NCI-H146 treated with DMSO at 0.1 percent for 48 hours (cell line): Measurements from ENCODE around the gene SST.
"Not testable (repeated sequence)": the region's sequence is repeated elsewhere in the genome, so short reads cannot be mapped to it uniquely, and the experiment has no call there.

Experiments used
- DNase-seq: peaks from one replicate; lab custom pipeline; 2025; ENCODE audit not compliant: unreplicated experiment; lab: John Stamatoyannopoulos, UW

The SST gene

DNA sequence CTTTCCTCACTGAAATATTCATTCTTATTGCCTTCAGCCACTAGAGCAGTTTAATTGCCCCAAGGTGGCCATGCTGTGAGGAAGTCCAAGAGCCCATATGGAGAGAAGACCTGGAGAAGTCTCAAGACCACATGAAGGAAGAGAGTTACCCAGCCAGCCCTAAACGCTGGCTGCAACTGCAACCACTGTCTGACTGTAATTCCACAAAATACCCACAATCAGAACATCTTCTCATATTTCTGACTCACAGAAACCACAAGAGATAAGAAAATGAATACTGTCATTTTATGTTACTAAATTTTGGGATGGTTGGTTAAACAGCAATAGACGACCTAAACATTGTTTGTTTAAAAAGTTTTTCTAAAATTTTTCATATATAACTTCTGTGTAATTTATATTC is 14.7 kb upstream of the SST start:
- DNase-seq = no peak

DNA sequence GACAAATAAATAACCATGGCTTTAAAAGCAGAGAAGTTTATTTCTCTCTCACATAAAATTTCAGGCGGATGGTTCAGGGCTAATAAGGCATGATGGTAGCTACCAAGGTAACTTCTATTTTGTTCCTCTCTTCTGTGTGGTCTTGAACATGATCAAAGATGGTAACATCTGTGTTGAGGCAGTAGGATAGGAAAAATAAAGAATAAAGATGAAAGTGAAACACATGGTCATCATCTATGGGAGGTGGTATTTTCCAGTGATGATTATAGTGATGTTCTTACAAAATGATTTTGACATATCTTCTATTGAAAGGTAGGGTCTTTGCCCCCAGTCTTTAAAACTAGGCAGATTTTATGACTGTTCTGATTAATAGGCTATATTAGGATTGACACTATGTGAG is 14.2 kb upstream of the SST start:
- DNase-seq = no peak

DNA sequence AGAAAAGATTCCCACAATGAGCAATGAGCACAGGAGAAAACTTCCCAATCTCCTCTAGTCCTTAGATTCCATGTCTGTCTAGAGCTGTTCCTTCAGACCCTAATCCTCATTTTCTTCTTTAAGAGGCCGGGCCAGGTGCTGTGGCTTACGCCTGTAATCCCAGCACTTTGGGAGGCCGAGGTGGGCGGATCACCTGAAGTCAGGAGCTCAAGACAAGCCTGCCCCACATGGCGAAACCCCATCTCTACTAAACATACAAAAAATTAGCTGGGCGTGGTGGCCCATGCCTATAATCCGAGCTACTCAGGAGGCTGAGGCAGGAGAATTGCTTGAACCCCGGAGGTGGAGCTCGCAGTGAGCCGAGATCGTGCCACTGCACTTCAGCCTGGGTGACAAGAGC is 11.6 kb upstream of the SST start:
- DNase-seq = not testable (repeated sequence)

DNA sequence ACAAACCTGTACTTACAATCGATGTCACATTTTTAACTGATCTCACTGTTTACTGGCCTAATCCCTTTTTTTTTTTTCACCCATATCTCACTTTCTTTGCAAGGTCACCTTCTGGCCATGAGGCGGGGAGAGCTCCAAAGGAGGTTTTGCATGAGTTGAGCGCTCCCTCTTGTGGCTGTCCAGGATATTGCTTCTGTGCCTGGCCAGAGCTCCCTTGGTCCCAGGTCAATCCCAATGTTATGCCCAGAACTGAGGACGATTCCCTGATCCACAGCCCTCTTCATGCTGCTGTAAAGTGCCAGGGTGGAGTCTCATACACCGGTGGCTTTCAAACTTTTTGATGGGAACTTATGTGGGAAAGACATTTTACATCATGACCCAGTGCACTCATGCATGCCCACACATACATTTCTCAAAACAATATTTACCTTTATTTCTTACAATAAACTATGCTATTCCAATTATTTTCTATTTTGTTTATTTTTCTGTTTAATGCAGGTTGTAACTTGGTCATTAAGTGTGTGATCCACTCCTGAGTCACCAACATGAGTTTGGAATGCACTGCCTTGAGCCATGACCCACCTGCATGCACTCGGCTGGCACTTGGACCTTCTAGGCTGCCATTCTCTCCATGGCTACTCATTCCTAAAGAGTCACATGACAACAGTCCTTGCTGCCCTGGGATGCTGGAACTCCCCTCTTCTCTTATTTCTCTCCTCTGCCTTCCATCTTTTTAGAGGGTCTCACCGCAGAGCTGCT is 9.6 kb upstream of the SST start:
- peak; percentile 61 for DNase-seq

DNA sequence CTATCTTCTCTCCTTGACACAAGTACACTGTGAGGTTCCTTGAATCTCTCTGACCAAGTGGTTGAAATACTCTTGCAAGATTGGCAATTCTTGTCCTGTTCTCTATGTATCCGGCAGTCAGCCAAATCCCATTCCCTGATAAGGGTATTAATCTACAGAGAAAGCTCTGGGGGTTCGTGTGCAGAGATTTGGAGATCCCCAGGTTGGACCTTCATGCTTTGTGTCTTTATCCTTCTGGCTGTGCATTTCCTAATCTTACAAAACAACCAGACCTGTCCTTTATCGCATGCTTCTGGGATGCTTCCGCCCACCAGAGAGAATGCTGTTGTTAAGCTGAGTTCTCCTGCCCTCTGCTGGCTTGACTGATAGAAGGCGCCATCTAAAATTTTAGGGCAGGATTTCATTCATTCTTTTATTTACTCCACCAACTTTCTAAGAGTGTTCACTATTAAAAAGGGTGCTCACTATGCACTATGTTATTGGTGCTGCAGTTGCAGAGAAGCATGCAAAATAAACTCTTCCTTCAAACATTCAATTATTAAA is 8.6 kb upstream of the SST start:
- DNase-seq = no peak

DNA sequence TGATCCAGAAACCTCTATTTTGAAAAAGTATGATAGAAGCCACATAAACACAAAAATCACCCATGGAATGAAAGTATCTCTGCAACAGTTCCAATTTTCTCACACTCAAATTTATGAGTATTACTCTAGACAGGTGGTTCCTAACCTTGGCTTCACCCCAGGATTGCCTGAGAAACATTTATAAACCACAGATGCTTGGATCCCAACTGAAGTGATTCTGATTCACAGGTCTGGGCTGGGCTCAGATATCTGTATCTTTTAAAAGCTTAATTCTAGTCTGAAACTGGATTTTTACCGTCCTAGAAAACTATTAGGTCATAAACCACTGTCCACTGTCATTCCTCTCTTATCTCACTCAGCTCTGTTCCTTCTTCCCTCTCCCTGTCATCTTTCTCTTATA is 7.4 kb upstream of the SST start:
- DNase-seq = no peak

DNA sequence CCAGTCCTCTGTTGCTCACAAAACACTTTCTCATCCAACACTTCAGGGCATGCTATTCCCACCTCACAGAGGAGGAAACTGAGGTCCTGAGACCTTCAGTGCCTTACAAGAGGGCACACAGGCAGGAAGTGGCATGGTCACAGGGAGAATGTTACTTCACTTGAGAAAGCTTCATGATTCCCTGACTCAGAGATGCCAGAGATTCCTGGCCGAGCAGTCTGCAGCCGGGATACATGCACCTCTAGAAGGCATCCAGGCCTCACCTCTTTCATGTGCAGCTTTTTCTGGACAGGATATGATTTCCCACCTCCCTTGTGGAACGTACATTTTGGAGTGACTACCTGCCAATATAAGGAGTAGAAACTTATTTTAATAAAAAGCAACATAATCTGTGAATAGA is 2.8 kb upstream of the SST start:
- DNase-seq = no peak

DNA sequence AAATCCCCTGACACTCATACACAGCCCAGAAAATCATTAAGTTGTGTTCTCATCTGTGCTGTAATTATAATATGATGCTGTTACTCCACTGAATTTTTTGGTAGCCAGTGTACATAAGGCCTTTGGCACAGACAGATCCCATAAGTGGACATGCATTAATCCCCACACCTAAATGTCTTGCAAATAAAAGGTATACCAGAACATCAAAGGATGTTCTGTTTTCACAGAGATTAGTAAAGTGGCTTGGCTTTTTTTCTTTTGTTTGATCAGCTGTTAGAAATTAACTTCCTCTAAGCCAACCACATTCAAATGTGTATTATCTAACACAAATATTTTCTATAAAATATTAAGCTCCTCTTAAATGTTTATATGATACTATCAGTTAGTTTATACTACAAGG is 2.7 kb downstream of the SST start:
- peak; percentile 46 for DNase-seq

DNA sequence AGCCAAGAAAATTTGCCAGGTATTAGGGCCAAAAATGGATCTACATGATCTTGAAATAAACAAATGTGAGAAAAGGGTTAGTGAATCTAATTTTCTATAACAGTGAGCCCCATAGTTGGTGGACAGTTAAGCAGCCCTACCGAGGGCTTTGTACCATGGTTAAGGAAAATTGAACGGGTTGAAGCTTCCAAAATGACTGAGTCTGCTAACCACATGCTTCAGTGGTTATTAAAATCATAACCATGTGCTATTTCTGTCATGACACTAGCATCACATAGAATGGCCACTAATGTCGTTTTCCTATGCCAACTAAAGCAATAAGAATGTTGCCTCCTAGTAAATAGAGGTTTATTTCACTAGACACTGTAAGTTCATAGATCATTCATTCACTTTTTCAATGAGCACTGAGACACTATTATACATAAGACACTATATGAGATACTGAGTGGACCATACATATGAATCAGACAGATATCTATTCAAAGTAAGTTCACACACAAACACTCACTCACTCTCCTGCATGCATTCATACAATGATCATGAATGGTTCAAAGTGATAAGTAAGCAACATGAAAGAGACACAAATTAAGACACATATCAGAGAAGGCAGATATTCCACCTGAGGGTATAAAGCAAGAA is 4.3 kb downstream of the SST start:
- DNase-seq = no peak

DNA sequence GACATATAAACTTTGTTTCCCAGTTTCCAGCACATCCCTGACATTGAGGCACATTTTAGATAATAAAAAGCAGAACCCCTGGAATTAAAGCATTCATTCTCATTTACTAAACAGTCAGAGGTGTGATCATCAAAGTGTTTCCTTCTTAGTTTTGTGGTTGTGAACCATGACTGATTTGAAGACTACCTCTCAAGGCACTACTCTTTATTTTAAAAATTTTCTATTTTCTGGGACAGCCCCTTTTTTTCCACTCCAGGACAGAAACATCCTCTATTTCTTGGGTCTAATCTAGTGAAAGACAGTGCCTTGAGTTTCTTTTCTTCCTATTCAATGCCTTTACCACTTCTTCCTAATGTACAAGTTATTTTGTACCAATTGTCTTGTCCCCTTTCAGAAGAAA is 5.2 kb downstream of the SST start:
- DNase-seq = no peak

DNA sequence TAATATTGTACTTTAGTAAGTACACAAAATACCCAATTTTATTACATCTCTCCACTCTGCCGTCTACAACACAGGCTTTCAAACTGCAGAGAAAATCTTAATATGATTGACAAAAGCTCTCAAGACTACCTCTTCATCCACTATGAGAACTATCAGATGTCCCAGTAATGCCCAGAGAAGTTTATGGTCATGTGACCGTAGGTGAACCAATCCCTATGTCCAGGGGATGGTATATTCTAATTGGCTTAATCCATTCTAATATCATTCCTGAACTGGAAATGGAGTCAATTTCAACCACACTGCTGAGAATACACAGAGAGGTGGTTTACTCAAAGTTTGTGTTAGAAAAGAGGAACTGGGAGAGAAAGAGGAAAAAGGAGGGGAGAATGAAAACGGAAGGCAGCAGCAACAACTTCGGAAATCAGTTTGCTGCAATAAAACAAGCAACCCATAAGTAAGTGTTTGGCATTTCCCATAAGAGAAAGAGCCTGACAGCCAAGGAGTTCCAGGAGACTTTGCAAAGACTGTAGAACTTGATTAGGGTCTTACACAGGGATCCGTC is 7.3 kb downstream of the SST start:
- no peak for DNase-seq

DNA sequence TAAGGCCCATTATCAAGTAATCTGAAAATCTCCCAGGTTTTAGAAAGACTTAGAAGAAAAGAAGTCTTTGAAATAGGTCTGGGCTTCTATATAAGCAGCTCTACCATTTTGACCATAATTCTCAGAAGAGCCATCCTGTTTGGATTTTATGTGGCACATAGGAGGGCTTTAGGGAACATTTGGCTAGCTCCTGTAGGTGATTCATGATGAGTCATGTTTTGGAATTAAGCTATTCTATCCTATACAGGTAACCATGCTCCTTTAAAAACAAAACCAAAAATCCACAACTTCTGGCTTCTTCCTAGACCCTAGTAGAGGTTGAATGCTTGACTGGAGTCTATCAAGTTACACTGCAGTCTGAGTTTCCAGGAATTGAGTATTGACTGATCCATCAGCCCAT is 8.9 kb downstream of the SST start:
- DNase-seq = no peak

DNA sequence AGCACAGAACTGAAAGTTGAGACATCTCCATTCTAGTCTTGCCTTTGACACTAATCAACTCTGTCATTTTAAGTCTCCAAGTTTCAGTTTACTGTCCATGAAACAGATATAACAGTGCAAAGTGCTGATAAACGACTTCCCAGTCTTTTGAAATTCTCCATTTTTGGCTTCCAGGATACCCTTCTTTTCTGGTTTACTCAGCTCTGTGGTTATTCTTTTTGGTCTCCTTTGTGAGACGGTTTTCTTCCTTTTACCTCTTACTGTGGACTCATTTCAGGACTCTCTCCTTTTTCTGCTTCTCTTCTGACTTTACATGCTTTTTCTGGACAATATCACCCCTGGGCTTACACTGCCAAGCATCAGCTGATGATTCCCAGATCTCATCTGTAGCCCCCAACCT is 18.9 kb downstream of the SST start:
- DNase-seq = no peak

DNA sequence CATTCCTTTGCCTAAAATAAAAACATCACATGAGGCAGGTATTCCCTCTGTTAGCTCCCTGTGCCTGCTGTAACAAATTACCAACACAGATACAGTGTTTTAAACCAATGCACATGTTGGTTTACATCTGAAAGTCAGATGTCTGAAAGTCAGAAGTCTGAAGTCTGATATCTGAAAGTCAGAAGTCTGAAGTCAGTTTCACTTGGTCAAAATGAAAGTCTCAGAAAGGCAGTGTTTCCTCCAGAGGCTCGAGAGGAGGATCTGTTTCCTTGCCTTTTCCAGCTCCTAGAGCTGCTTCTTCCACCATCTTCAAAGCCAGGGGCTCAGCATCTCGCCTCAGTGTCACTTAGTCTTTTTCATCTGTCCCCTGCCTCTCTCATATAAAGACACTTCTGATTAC is 22.0 kb downstream of the SST start:
- DNase-seq = no peak

DNA sequence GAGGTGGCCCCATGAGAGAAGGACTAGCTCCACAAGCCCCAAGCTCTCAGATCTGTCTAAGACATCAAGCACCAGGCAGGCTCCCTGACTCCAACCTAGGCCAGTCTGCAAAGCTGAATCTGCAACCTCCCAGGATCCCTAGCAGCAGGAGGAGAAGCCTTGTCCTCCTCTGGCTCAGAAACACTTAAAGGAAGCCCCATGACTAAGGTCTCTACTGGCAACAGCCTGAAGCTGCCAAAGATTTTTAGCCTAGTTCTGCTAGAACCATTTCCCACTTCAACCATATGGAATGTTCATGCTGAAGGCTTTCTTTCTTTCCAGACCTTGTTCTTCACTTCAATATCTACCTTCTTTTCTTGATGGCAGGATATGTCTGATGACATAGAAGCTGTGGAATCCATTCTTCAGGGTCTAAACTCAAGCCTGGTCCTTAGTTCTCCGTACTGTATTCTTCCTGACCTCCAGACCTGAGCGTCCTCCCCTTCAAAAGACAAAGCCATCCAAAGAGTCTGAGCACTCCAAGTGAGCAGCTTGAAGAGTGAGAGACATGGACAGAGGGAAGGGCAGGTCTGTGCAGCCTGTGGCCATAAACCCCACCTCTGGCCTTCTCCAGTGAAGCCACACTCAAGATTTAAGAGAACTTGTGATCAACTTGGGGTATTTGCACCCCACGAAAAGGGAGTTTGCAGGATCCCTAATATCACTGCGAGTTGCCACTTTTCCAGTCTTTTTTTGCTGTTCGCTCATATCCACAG is 23.1 kb downstream of the SST start:
- DNase-seq = no peak

DNA sequence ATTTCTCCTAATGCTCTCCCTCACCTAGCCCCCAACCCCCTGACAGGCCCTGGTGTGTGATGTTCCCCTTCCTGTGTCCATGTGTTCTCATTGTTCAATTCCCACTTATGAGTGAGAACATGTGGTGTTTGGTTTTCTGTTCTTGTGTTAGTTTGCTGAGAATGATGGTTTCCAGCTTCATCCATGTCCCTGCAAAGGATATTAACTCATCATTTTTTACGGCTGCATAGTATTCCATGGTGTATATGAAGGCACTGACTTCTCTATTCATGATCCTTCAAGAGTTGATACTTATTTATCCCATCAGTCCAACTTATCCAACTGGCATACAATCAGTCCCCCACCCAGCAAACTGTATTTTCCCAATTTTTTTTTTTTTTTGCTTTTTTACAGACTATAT is 24.8 kb downstream of the SST start:
- not testable (repeated sequence) for DNase-seq

DNA sequence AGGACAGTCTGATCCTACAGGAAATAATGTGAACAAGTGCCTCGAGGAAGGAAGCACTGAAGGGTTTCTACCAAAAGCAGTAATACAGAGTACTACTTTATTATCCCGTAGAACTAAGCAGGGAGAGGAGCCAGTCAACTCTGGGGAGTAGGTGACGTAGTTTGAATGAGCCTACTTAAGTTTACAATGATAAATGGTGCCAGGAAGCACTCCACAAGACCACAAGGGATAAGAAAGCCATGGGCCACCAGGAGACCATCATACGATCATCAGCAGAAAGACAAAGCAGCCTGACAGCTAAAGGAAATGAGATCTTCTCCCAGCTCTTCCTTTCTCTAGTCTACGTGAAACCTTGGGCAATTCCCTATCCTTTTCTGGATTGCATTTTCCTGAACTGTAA is 27.3 kb downstream of the SST start:
- no peak for DNase-seq

DNA sequence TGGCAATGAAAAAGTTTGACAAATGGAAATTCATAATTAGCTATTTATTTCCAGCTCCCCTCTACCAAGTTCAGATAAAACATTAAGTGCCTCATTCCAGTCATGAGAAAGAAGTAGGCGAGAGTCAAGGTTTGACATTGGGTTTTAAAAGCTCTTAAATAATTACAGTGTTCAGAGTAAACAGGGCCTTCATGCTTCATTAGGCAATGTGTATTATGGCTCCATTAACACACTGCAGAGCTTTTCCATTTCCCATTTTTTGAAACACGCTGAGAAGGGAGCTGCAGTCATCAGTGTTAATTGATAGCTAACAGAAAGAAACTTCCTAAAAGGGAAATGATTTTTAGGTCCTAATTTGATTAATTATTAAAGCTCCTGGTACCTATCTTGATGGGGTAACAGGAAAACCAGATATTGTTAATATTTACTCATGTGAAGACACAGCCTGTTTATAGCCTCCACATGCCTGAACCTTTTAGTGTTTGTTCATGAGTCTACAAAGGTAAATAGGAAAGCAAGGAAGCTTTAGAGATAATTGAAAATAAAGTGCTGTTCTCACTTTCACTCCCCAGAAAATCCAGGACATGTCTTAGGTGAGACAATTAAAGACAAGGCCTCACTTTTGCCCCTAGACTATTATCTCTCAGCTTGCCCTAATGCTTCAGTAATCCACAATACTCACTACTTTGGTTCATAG is 28.7 kb downstream of the SST start:
- DNase-seq = no peak

DNA sequence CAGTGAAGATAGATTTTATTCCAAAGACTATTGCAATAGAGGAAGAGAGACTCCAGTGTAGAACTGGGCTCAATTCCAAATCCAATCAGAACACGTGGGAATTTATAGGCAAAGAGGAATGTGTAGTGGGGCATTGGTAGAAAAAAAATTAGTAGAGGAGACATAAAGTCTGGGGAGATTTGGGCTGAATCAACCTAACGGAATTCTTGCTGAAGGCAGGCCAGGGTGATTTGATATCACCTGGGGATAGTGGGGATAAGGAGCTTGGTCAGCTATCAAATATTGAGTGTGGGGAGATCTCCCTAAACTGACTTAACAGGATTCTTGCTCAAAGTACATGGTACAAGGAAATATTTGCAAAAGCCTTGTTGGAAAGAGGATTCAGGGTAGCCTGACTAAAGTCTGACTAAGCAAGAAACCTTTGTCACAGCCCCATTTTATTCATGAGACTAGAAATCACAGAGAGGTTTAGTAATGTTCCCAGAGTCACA is 29.6 kb downstream of the SST start:
- DNase-seq = no peak

DNA sequence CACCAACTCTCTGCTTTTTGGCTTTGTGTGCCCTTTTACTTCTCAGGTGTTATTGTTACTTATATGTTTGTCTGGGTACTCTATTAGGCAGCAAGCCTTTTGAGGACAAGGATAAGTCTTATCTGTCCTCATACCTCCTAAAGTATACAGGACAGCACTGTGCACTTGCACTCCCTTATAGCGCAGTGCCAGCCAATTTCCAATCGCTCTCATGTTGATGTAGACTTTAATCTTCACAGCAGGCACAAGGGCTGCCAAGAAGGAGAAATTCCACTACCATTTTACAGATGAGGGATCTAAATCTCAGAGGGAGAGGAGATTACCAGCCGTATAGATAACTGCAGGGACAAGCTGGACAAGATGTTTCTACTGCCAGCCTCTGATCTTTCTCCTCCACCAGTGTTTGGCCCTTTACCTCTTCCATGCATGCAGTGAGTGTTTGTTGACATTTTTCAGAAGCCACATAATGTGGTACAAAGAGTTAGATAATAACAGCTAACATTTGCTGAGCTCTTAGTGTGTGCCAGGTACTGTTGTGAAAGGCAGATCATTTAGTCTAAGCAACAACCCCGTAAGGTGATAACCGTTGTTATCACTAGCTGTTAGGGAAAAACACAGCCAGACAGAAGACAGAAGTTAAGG is 30.1 kb downstream of the SST start:
- DNase-seq = no peak
